GM10248 (cell line): ENCODE data around the gene PPP1R1A.

Source experiments
- CTCF ChIA-PET: fragments of 300-600 bp; sonication (Branson Sonifier 250); formaldehyde crosslinking; extraction: SDS; loops from one replicate; lab custom pipeline; 2021; ENCODE audit warnings: antibody characterized with exemption; lab: Yijun Ruan, JAX
- POLR2A ChIA-PET: fragments of 350-650 bp; sonication (Branson Sonifier 250); formaldehyde crosslinking; extraction: SDS; loops from one replicate; lab custom pipeline; 2020; ENCODE audit warnings: antibody characterized with exemption; lab: Yijun Ruan, JAX
- DNase-seq: peaks from one replicate; pipeline ENCODE4 v3.0.0; 2012; ENCODE audit errors: extremely low spot score
- CTCF ChIP-seq: IDR thresholded peaks from 2 replicates; pipeline ENCODE4 v1.5.1; 2012; ENCODE audit warnings: mild to moderate bottlenecking, low read depth; ENCODE audit errors: extremely low read depth, missing control alignments, control extremely low read depth

The PPP1R1A gene

DNA sequence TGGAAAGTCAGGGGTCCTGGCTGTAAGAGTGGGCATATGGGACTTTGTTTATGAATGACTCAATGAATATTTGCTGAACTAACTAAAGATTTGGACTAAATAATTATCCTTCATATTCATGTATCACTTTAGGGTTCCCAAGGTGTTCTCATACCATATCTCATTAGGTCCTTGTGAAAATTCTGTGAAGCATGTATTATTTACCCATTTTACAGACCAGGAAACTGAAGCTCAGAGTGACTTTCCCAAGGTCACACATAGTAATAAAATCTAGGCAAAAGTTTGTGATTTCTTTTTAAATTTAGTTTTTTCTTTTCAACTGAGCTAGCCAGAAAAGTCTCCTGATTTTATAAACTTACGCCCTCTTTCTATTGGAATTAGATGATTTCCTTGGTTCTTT lies 29.7 kb downstream of the PPP1R1A start:
- ChIA-PET POLR2A (no interaction called here), CTCF (interaction anchor here (1.0 to 2.5 kb wide), 3 partner anchors 9 to 159 kb away, joined by 3 to 8 read pairs (median 7); no protein-coding TSS in a partner anchor)
- TF ChIP-seq CTCF, result no peak
- no peak for DNase-seq

GRCh38 chr12:54558311-54558710 lies 30.1 kb downstream of the PPP1R1A start:
- POLR2A ChIA-PET, result no interaction called here
- CTCF ChIA-PET, result interaction anchor here (1.0 to 2.5 kb wide), 4 partner anchors 9 to 159 kb away, joined by 3 to 8 read pairs (median 5); no protein-coding TSS in a partner anchor
- no peak for TF ChIP-seq CTCF
- DNase-seq, result no peak

DNA sequence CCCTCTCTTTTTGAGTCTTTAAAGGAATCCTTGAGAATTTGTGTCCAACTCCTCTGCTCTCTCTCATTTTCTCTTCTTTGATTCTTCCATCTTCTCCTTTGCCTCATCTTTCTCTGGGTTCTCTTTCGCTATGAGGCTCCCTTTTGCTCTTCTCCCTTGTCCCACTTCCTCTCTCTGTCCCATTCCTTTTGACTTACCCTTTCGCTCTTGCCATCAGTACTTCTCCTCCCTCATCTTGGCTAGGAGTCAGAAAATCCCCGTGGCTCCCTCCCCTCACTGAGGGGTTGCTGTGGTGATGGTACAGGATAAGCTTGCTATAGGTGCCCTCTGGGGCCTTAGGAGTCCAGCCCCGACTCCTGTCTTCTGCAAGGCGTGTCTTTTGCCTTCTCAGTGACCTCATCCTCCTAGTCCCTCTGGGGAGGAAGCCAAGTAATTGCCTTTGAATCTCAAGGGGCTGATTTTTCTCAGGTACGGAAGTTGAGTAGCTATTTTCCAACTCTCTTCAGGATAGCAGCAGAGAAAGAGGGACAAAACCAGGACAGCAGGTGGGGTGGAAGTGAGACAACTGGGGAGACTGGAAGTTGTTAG lies 32.7 kb downstream of the PPP1R1A start:
- POLR2A ChIA-PET, result no interaction called here
- CTCF ChIA-PET, result no interaction called here
- TF ChIP-seq CTCF, result no peak
- DNase-seq, result no peak

- ChIA-PET POLR2A (interaction anchor here (1.2 kb wide), 1 partner anchor 10 kb away, joined by 4 read pairs; no protein-coding TSS in a partner anchor), CTCF (interaction anchor here (1.5 to 3.5 kb wide), 4 partner anchors 11 to 30 kb away, joined by 4 to 11 read pairs (median 5); no protein-coding TSS in a partner anchor)
- TF ChIP-seq CTCF, result no peak
- no peak for DNase-seq
Observed at GRCh38 chr12:54549774-54550451, 38.5 kb downstream of the PPP1R1A start.

GRCh38 chr12:54546511-54546910 lies 41.9 kb downstream of the PPP1R1A start:
- DNase-seq, result no peak
- TF ChIP-seq CTCF, result no peak
- CTCF ChIA-PET, result interaction anchor here (1.5 to 1.9 kb wide), 2 partner anchors 16 to 19 kb away, joined by 5 to 7 read pairs; no protein-coding TSS in a partner anchor
- POLR2A ChIA-PET, result no interaction called here

DNA sequence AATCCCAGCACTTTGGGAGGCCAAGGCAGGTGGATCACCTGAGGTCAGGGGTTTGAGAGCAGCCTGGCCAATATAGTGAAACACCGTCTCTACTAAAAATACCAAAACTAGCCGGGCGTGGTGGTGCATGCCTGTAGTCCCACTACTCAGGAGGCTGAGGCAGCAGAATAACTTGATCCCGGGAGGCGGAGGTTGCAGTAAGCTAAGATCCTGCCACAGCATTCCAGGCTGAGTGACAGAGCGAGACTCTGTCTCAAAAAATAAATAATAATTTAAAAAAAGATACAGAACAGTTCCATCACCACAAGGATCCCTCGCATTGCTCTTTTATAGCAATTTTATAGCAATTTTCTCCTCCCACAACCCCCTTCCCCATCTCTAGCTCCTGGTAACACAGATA lies 43.7 kb downstream of the PPP1R1A start:
- ChIA-PET CTCF (no interaction called here), POLR2A (no interaction called here)
- no peak for DNase-seq
- no peak for TF ChIP-seq CTCF
